GM12878 (cell line): ENCODE data around the gene MRPL39. TPM values are rescaled to one million over a fixed set of nuclear protein-coding genes. Genes with fewer than 3 reads are reported as not detected.
A peak's percentile ranks its signal among the peaks of the same experiment; 100 is the strongest.

Source experiments
- ATAC-seq: fragments of 200-7000 bp; cut with Tn5 transposase; 3 replicates; pipeline ENCODE4 v1.9.1; 2020; ENCODE audit warnings: mild to moderate bottlenecking, moderate library complexity
- BruUV-seq: library from RNA; stranded (reverse); fragments of 400-500 nt; replicated peaks from 2 replicates; lab custom pipeline; 2021; lab: Mats Ljungman, UMichigan
- CTCF ChIA-PET: fragments of 300-600 bp; sonication (Branson Sonifier 250); formaldehyde crosslinking; extraction: SDS; loops from one replicate; lab custom pipeline; 2021; ENCODE audit warnings: inconsistent platforms; lab: Yijun Ruan, JAX
- POLR2A ChIA-PET: fragments of 350-600 bp; formaldehyde crosslinking; extraction: SDS; loops from one replicate; lab custom pipeline; 2021; ENCODE audit warnings: inconsistent platforms; lab: Charles Lee
- RAD21 ChIA-PET: fragments of 300-600 bp; sonication (Branson Sonifier 250); formaldehyde crosslinking; loops from one replicate; lab custom pipeline; 2023; ENCODE audit warnings: antibody characterized with exemption; ENCODE audit not compliant: unreplicated experiment; lab: Charles Lee
- SMC1A ChIA-PET: fragments of 300-600 bp; sonication (Branson Sonifier 250); formaldehyde crosslinking; loops from one replicate; lab custom pipeline; 2023; ENCODE audit not compliant: unreplicated experiment, uncharacterized antibody; lab: Charles Lee
- DNase-seq: peaks from one replicate; pipeline ENCODE4 v3.0.0-alpha.2; 2011; ENCODE audit warnings: low read depth, low spot score
- FAIRE-seq: peaks from 3 replicates; lab custom pipeline; 2011; peaks lifted over from hg19 to GRCh38; lab: Jason Lieb, UNC
- H2AFZ ChIP-seq: 2 replicates; pipeline ENCODE4 v1.6.0; 2011; ENCODE audit warnings: low read depth, low read length, control low read depth; ENCODE audit not compliant: control insufficient read depth
- H3K27ac ChIP-seq: 2 replicates; pipeline ENCODE4 v1.5.1; 2011; ENCODE audit warnings: control low read depth; ENCODE audit not compliant: control insufficient read depth, insufficient read depth
- H3K27me3 ChIP-seq, 2 experiments: replicated peaks in 1 of 2; 2 replicates each; pipeline versions ENCODE4 v1.6.0 to v1.6.1; 2011; ENCODE audit warnings: low read length in 1 of 2; ENCODE audit not compliant: control insufficient read depth in 2 of 2, insufficient read depth in 2 of 2
- H3K36me3 ChIP-seq, 2 experiments: 2 replicates each; pipeline ENCODE4 v1.5.1; 2011; ENCODE audit warnings: low read length in 1 of 2; ENCODE audit not compliant: control insufficient read depth in 2 of 2, insufficient read depth in 2 of 2
- H3K4me1 ChIP-seq: 2 replicates; pipeline ENCODE4 v1.6.1; 2011; ENCODE audit warnings: mild to moderate bottlenecking, low read length, moderate library complexity, mixed read lengths; ENCODE audit not compliant: control insufficient read depth, insufficient read depth
- H3K4me2 ChIP-seq: 2 replicates; pipeline ENCODE4 v1.6.0; 2011; ENCODE audit warnings: control low read depth; ENCODE audit not compliant: control insufficient read depth, insufficient read depth
- H3K4me3 ChIP-seq: fragments of 200-600 bp; sonication (generic); 2 replicates; pipeline ENCODE4 v1.5.1; 2016
- H3K79me2 ChIP-seq: 2 replicates; pipeline ENCODE4 v1.6.0; 2011; ENCODE audit warnings: low read length; ENCODE audit not compliant: control insufficient read depth, insufficient read depth
- H3K9ac ChIP-seq: 2 replicates; pipeline ENCODE4 v1.8.0; 2011; ENCODE audit warnings: low read length, control low read depth, mixed read lengths; ENCODE audit not compliant: control insufficient read depth, insufficient read depth
- H3K9me3 ChIP-seq: replicated peaks from 3 replicates; pipeline ENCODE4 v1.5.1; 2011; ENCODE audit warnings: mild to moderate bottlenecking, low read length; ENCODE audit not compliant: control insufficient read depth, insufficient read depth
- H4K20me1 ChIP-seq: 2 replicates; pipeline ENCODE4 v1.6.0; 2011; ENCODE audit not compliant: control insufficient read depth, insufficient read depth
- CBFB ChIP-seq: IDR thresholded peaks from 2 replicates; pipeline ENCODE4 v1.6.1; 2016; ENCODE audit warnings: antibody characterized with exemption, low read depth
- CHD1 ChIP-seq: IDR thresholded peaks from 2 replicates; pipeline ENCODE4 v1.6.1; 2012; ENCODE audit warnings: low read depth, low read length, improper control_type of control experiment
- CREB1 ChIP-seq: IDR thresholded peaks from 2 replicates; pipeline ENCODE4 v1.6.1; 2012; ENCODE audit warnings: low read depth, mild to moderate bottlenecking, inconsistent platforms
- EGR1 ChIP-seq, 2 experiments: IDR thresholded peaks; 1 replicate in 1 of 2; 2 replicates in 1 of 2; pipeline ENCODE4 v1.6.1; 2011 to 2012; ENCODE audit warnings: low read depth in 2 of 2, low read length in 2 of 2, borderline replicate concordance in 1 of 2, mild to moderate bottlenecking in 1 of 2, moderate library complexity in 1 of 2
- GABPA ChIP-seq: IDR thresholded peaks from 2 replicates; pipeline ENCODE4 v1.6.1; 2014; ENCODE audit warnings: antibody characterized with exemption, low read depth, mild to moderate bottlenecking, inconsistent platforms
- LARP7 ChIP-seq: fragments of 450-650 bp; IDR thresholded peaks from 2 replicates; pipeline ENCODE4 v1.6.1; 2017; ENCODE audit warnings: mild to moderate bottlenecking
- MTA2 ChIP-seq: fragments of 450-650 bp; IDR thresholded peaks from 2 replicates; pipeline ENCODE4 v1.6.1; 2016; ENCODE audit warnings: low read depth, mild to moderate bottlenecking, moderate library complexity
- MXI1 ChIP-seq: fragments of 150-350 bp; IDR thresholded peaks from 2 replicates; pipeline ENCODE4 v1.6.1; 2011; ENCODE audit warnings: low read depth, mild to moderate bottlenecking, inconsistent platforms, low read length, improper control_type of control experiment
- MYB ChIP-seq: fragments of 150-350 bp; IDR thresholded peaks from 2 replicates; pipeline ENCODE4 v1.6.1; 2014; ENCODE audit warnings: mild to moderate bottlenecking, low read depth, low read length, borderline replicate concordance
- NFIC ChIP-seq: IDR thresholded peaks from 2 replicates; pipeline ENCODE4 v1.6.1; 2012; ENCODE audit warnings: low read depth, mild to moderate bottlenecking, inconsistent platforms, low read length, moderate library complexity
- POLR2AphosphoS5 ChIP-seq: IDR thresholded peaks from 2 replicates; pipeline ENCODE4 v1.6.1; 2011; ENCODE audit warnings: mild to moderate bottlenecking, low read length, inconsistent platforms
- POU2F2 ChIP-seq: IDR thresholded peaks from 3 replicates; pipeline ENCODE4 v1.6.1; 2011; ENCODE audit warnings: low read depth, mild to moderate bottlenecking, low read length, borderline replicate concordance
- RAD21 ChIP-seq: IDR thresholded peaks from 2 replicates; pipeline ENCODE4 v1.6.1; 2011; ENCODE audit warnings: mild to moderate bottlenecking, low read depth, low read length, moderate library complexity; ENCODE audit not compliant: insufficient read depth
- SMAD1 ChIP-seq: fragments of 450-650 bp; IDR thresholded peaks from 2 replicates; pipeline ENCODE4 v1.6.1; 2018; ENCODE audit warnings: mild to moderate bottlenecking, low read depth; ENCODE audit not compliant: partially characterized antibody
- SMAD5 ChIP-seq: IDR thresholded peaks from 2 replicates; pipeline ENCODE4 v1.6.1; 2016; ENCODE audit warnings: antibody characterized with exemption, low read depth
- SMARCA5 ChIP-seq: fragments of 450-650 bp; IDR thresholded peaks from 2 replicates; pipeline ENCODE4 v1.6.1; 2017; ENCODE audit warnings: mild to moderate bottlenecking
- SPI1 ChIP-seq: IDR thresholded peaks from 2 replicates; pipeline ENCODE4 v1.6.1; 2011; ENCODE audit warnings: low read depth, mild to moderate bottlenecking, low read length, moderate library complexity, borderline replicate concordance; ENCODE audit not compliant: insufficient read depth
- ZSCAN29 ChIP-seq: fragments of 450-650 bp; IDR thresholded peaks from 2 replicates; pipeline ENCODE4 v1.6.1; 2017; ENCODE audit warnings: mild to moderate bottlenecking, moderate library complexity
- WGBS: methylation state at CpG from one replicate; pipeline ENCODE4 v1.1.6; 2016; ENCODE audit warnings: low lambda C conversion rate; ENCODE audit not compliant: insufficient replicate concordance, insufficient coverage; ENCODE audit errors: missing lambda C conversion rate; 5-methylcytosine and 5-hydroxymethylcytosine counted together
- in situ Hi-C: fragments of 300-500 bp; cut with MboI; formaldehyde crosslinking; loops from 9 replicates; pipeline ENCODE4 v1.14.3; 2018; ENCODE audit warnings: mixed read lengths
- intact Hi-C: fragments of 100-400 bp; cut with micrococcal nuclease; formaldehyde crosslinking; loops from one replicate; pipeline ENCODE4 v1.14.2; 2022; ENCODE audit not compliant: unreplicated experiment
- polyA plus RNA-seq, 11 experiments: library from polyadenylated mRNA; depleted of rRNA in 4 of 11; unstranded in 6 of 11; stranded (reverse) in 5 of 11; fragments of >200 nt; fragmentation: Nextera tagmentation in 4 of 11; fragmentation: Illumina TruSeq in 1 of 11; extraction: Ambion mirVana in 4 of 11; extraction: Trizol in 1 of 11; gene quantifications; 1 replicate in 1 of 11; 2 replicates in 10 of 11; pipeline versions ENCODE4 v1.2.1 to v1.2.3, GENCODE V29; 2011 to 2016; ENCODE audit warnings: inconsistent platforms in 2 of 11, missing spikeins in 2 of 11, low read depth in 1 of 11
- total RNA-seq, 4 experiments: library from RNA; depleted of rRNA in 3 of 4; stranded (reverse); fragments of >200 nt in 3 of 4; fragmentation: Illumina TruSeq in 1 of 4; extraction: Trizol in 1 of 4; gene quantifications; 2 replicates each; pipeline versions ENCODE4 v1.2.1 to v1.2.3, GENCODE V29; 2013 to 2021
- TF ChIP-seq, protein P1 (sequence below): fragments of 450-650 bp; IDR thresholded peaks from 2 replicates; pipeline ENCODE4 v1.6.1; 2017; ENCODE audit warnings: antibody characterized with exemption, mild to moderate bottlenecking, moderate library complexity
- TF ChIP-seq, protein P2 (sequence below): fragments of 150-350 bp; IDR thresholded peaks from 2 replicates; pipeline ENCODE4 v1.6.1; 2014; ENCODE audit warnings: mild to moderate bottlenecking, low read depth, low read length

MRPL39 gene
- total and polyA plus RNA-seq, 10 of the 15 experiments (the other 5 are each of a cell fraction or from before 2014, with no cell fraction given): 68.8 to 292 (median 120) TPM

DNA sequence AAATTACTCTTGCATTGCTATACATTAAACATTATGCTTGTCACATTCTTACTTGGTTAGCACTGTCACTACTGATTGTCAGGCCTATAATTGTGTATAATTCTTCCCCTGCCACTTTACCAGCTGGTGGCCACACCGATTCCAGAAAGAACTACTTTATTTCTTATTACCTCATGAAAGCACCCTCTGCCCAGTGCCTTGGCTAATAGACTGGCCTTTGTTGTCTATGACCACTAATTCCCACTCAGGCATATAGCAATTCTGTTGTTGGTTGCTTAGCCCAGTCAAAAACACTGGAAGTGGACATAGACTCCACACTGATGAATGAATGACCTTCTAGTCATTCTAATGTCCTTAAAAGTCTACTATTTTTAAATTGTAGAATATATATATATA is 35.6 kb downstream of the MRPL39 start (continued):
- TF ChIP-seq, protein P1, sequence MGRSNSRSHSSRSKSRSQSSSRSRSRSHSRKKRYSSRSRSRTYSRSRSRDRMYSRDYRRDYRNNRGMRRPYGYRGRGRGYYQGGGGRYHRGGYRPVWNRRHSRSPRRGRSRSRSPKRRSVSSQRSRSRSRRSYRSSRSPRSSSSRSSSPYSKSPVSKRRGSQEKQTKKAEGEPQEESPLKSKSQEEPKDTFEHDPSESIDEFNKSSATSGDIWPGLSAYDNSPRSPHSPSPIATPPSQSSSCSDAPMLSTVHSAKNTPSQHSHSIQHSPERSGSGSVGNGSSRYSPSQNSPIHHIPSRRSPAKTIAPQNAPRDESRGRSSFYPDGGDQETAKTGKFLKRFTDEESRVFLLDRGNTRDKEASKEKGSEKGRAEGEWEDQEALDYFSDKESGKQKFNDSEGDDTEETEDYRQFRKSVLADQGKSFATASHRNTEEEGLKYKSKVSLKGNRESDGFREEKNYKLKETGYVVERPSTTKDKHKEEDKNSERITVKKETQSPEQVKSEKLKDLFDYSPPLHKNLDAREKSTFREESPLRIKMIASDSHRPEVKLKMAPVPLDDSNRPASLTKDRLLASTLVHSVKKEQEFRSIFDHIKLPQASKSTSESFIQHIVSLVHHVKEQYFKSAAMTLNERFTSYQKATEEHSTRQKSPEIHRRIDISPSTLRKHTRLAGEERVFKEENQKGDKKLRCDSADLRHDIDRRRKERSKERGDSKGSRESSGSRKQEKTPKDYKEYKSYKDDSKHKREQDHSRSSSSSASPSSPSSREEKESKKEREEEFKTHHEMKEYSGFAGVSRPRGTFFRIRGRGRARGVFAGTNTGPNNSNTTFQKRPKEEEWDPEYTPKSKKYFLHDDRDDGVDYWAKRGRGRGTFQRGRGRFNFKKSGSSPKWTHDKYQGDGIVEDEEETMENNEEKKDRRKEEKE: no peak
- TF ChIP-seq GABPA: no peak
- no peak for TF ChIP-seq CBFB
- no peak for TF ChIP-seq SMARCA5
- no peak for TF ChIP-seq MXI1
- TF ChIP-seq ZSCAN29: no peak
- TF ChIP-seq CREB1: no peak
- no peak for TF ChIP-seq MYB
- no peak for TF ChIP-seq LARP7
- no peak for TF ChIP-seq SMAD1

DNA sequence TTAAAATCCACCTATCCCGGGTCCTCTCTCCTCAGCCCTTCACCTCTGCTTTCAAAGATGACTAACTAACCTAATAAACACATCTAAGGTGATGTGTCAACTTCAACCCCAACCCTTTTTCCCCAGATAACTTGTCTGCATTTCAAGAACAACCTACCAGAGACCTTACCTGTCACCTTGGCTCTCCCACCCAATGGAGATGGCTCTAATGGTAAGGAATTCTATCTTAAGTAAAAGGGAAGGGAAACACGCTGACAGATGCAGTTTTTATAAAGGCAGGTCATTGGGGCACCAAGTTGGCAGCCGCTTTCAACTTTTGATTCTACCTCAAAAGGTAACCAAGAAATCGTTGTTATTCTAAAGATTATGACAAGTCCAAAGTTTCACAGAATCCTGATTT is 37.6 kb downstream of the MRPL39 start:
- 2% methylated on average over 4 of the region's 4 CpGs for WGBS
- TF ChIP-seq POLR2AphosphoS5 (peak; percentile 88), SMAD5 (peak; percentile 93), POU2F2 (0 out of 3 replicates have a peak, but pooled peaks have one; percentile 13), RAD21 (no peak), NFIC (no peak), CHD1 (0 out of 2 replicates have a peak, but pooled peaks have one; percentile 11), SPI1 (0 out of 2 replicates have a peak, but pooled peaks have one; percentile 20), EGR1 (IDR thresholded peaks at IDR 0.05; ENCODE audit: borderline replicate concordance in 1 of 2, low read depth in 2 of 2, low read length in 2 of 2) (no peak), CBFB (peak; percentile 57; the same call in 1 of the 2 replicates), MTA2 (no peak), SMARCA5 (no peak)
- TF ChIP-seq, protein P2, sequence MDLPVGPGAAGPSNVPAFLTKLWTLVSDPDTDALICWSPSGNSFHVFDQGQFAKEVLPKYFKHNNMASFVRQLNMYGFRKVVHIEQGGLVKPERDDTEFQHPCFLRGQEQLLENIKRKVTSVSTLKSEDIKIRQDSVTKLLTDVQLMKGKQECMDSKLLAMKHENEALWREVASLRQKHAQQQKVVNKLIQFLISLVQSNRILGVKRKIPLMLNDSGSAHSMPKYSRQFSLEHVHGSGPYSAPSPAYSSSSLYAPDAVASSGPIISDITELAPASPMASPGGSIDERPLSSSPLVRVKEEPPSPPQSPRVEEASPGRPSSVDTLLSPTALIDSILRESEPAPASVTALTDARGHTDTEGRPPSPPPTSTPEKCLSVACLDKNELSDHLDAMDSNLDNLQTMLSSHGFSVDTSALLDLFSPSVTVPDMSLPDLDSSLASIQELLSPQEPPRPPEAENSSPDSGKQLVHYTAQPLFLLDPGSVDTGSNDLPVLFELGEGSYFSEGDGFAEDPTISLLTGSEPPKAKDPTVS: no peak

More for the DNA sequence above, 37.6 kb downstream of the MRPL39 start:
- H3K79me2 ChIP-seq: peaks cover 96% of the 10 kb centered on the region
- peaks cover 28% of the 10 kb centered on the region for H3K4me1 ChIP-seq
- ChIA-PET SMC1A (interaction anchor here (0.6 to 19.6 kb wide), 6 partner anchors 58 to 148 kb away, joined by 3 to 426 read pairs (median 4); no protein-coding TSS in a partner anchor), RAD21 (interaction anchor here (1.0 to 14.5 kb wide), 3 partner anchors 62 to 146 kb away, joined by 3 to 253 read pairs (median 3); no protein-coding TSS in a partner anchor), POLR2A (interaction anchor here (3.4 kb wide), 1 partner anchor 149 kb away, joined by 29 read pairs; no protein-coding TSS in a partner anchor), CTCF (interaction anchor here (1.3 to 10.8 kb wide), 3 partner anchors 39 to 149 kb away, joined by 3 to 163 read pairs (median 11); no protein-coding TSS in a partner anchor)
- H3K4me2 ChIP-seq: peak overlapping the region; percentile 95
- peak overlapping the region; percentile 92 for H3K27ac ChIP-seq
- H2AFZ ChIP-seq: no peak overlapping the region
- no peak for DNase-seq
- H3K9me3 ChIP-seq: no peaks in the 10 kb centered on the region; the same call in 2 of the 3 replicates
- H3K36me3 ChIP-seq: peaks cover 7 to 36% of the 10 kb centered on the region in 2 experiments
- FAIRE-seq: no peak
- no peaks in the 10 kb centered on the region for H4K20me1 ChIP-seq
- H3K4me3 ChIP-seq: peak overlapping the region; percentile 87
- no peaks in the 10 kb centered on the region for H3K27me3 ChIP-seq
- in situ Hi-C loops (loop anchor here (10.0 kb wide), 1 partner anchor 65 kb away; no protein-coding TSS in a partner anchor), intact Hi-C loops (loop anchor here (5.0 to 10.0 kb wide), 2 partner anchors 272 to 395 kb away; no protein-coding TSS in a partner anchor)
- H3K9ac ChIP-seq: peak overlapping the region; percentile 91
- ATAC-seq: peak; percentile 0; the same call in 1 of the 3 replicates
- no TSS peak for BruUV-seq
